Fibroblast of skin of right biceps (primary cell): ENCODE results near the gene PTPRN2.
"Not testable (repeated sequence)": the region's sequence is repeated elsewhere in the genome, so short reads cannot be mapped to it uniquely, and the experiment has no call there.

Experiments used
- DNase-seq: peaks from one replicate; pipeline ENCODE4 v3.0.0-alpha.2; 2013

Gene PTPRN2

DNA sequence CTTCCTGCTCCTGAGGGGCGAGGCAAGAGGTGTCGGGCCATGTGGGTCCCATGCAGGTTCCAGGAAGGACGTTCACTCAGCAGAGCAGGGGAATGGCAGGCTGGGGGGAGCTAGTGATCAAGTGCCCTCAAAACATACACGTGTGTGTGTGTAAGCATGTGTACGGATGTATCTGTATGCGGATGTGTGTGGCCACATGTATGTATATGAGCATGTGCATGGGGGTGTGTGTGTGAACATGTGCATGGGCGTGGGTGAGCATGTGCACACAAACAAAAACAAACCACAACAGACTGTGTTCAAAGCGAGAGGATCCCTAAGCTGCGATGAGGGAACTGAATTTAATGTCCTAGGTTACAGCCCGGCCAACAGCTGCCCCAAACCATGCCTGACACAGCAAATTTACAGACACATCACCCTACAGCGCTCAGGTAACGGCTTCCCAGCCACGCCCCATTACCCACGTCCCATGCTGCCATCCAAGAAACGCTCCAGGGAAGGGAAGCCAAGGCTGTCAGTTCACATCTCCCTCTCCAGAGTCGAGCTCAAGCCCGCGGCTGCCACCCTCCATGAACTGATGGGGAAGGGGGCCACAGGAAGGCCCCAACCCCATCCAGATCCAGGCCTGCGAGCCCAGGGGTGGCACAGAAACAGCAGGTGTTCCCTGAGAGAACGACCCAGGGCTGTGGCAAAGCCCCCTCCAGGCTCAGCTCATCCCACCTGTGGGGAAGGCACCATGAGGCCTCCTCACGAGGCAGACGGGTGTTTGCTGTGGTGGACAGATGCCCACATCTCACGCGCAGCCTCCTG lies 56.6 kb downstream of the PTPRN2 start:
- no peak for DNase-seq

DNA sequence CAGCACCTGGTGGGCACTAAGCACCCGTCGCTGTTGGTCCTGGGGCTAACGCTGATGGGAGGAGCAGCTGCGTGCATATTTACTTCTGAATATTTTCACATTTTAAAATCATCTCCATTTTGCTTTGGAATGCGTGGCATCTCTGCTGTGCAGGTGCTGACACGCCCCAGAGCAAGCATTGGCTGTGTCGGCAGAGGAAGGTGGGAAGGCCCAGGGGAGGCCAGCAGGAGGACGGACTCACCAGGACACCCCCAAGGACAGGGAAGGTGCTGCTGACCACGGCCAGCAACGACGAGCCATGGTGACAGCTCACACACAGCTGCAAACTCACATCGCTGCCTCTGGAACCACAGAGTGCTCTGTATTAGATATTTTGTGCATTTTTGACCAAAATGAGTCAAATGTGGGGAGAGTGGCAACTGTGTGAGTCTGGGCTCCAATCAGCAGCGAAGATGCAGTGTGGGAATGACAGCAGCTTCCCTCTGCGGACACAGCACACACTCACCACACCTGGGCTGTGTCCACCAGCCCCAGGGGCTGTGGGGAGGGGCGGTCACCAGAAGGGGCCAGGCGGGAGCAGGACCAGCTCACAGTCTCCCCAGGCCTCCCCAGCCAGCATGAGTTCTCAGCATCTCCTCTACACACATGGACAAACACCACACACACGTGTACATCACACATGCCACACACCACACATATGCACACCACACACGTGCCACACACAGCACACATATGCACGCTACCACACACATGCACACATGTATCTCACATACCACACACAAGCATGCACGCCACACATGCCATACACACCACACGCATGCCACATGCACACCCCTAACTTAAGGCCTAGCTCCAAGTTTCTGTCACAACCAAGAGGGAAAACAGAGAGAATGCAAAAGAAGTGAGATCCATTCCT lies 58.2 kb downstream of the PTPRN2 start:
- DNase-seq, result no peak

DNA sequence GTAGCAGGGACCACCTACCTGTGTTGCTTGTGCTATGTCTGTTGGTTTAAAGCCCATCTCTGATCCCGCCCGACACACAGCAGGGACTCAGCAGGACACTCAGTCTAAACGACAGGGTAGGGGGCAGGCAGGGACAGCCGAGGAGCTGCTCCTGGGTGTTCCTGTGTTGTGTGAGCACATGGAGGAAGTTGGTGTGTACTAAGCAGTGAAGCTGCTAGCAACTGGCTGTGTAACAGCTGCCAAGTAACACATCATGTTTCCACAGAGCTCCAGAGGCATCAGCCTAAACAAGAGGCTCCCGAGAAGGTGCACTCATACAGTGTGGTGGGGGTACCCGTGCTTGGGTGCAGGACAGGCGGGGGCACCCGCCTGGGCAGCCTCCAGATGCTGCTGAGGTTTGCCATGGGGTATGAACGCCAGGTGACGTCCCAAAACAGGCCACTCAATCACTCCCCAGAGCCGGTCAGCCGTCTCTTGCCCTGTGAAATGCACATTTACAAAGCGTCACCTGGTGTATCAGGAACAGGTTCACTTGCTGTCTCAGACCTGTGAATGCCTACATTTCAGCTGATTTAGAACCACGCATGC lies 59.6 kb downstream of the PTPRN2 start:
- no peak for DNase-seq

DNA sequence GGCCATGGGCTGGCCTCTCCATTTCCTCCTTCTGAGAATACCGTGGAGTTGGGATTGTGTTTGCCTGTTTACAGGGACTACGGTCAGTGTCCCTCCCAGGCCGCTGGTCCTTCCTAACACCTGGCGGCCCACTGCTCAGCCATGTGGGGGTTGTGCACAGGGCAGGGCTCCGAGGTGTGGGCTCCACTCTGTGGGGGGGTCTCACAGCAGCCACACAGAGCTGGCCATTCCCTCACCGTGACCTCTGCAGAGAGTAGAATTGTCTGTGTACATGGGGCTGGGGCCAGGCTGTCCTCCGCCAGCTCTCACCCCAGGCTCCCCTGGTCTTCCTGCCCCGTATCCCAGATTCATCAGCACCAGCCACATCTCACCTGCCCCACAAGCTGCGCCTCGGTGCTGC lies 60.1 kb downstream of the PTPRN2 start:
- DNase-seq, result no peak

DNA sequence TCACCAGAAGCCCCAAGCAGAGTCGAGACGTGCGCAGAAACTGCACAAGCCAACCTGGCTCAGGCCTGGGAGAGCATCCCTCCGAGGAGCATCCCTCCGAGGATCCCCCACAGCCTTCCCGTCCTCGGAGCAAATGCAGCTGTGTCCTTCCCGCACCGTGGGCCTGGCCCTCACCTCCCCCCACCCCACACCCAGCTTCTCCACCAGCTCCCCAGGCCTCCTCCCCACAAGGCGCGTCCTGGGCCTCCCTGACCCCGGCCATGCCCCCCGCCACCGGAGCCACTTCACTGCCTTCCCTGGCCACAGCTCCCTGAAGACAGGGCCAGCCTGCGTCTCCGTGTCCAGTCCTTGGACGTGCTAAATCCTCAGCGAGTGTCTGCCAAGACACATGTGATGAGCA lies 60.6 kb downstream of the PTPRN2 start:
- DNase-seq, result no peak

DNA sequence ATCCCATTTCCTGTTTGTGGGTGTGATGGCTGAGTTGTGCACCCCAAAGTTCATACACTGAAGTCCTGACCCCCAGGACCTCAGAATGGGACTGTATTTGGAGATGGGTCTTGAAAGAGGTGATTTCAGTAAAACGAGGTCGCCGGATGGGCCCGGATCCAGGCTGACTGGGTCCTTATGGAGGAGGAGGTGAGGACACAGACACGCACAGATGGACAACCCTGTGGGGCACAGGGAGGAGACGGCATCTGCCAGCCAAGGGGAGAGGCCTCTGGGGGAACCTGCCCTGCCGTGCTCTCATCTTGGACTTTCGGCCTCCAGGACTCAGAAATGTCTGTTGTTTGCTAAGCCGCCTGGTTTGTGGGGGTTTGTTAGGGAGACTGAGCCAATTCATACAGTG lies 61.1 kb downstream of the PTPRN2 start:
- no peak for DNase-seq

DNA sequence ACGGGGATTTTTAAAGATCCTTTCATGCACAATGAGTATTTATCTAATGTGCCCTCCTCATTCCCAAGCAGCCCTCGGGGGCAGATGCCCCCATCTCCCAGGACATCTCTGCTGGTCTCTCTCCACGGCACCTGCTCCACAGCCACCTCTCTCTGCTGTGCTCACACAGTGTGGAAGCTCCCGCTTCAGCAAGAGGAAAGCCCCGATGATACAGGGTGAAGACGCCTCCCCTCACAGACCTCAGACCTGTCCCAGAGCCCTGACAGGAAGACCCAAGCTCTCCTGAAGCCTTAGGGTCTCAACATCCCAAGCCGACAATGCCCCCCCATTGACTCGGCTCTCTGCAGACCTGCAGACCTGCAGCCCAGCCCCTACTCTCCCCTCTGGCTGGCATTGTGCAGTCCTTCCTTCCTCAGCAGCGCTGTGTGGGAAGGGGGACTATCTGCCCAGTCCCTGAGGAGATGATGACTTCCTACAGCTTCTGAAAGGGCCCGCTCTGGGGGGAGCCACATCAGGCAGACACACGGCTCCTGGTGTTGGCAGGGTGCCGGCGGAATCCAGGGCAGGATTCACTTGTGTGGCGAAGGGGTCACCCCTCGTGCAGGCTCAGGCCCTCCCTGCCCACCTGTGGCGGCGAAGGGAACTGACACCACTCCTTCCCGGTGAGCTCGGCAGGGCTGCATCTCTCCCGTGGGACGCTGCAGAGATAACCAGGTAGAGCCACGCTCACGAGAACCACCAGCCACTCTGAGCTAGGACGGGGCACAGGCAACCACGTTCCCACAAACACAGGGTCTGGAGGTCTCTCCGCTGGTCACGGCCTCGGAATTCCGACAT lies 61.8 kb downstream of the PTPRN2 start:
- DNase-seq, result no peak

DNA sequence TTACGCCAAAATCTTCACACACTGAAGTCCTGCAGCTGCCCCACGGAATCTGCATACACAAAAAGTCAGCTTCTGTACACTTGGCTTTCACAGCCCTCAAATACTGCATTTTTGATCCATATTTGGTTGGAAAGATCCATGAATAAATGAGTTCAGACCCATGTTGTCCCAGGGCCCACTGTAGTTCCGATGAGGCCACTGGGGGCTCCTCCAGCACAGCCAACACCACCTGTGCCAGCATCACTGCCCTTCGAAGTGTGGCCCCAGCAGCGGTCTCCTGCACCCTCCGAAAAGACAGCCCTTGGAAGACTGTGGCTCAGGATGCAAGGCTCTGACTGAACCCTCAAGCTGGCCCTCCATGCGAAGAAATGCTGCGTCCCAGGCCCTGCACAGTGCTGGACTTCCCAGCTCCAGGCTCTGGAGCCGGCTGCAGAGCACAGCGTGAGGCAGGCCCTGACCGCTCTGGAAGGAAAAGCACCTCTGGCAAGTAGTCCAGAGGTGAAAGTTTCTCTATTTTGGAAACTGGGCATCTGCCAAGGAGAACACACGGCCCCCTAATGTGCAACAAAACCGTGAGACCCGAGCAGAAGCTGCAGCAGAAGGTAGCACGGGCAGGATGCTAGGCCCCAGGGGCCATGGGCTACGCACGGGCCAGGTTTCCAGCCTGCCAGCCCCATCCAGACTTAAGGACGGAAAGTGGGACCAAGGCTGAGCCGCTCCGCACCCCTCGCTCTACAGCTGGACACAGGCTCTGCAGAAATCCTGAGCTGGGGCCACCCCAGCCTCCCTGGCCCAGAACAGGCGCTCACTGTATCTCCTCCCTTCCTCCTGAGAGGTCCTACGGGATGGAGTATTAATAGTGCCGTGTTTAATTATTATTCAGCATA lies 62.6 kb downstream of the PTPRN2 start:
- no peak for DNase-seq

DNA sequence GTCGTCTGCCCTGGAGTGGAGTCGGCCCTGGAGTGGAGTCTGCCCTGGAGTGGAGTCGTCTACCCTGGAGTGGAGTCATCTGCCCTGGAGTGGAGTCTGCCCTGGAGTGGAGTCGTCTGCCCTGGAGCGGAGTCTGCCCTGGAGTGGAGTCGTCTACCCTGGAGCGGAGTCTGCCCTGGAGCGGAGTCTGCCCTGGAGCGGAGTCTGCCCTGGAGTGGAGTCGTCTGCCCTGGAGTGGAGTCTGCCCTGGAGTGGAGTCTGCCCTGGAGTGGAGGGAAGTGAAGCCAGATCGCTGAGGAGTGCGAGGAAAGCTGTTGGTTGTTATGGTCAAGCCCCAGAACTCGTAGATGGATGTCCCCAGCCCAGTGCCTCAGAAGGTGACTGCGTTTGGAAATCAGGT lies 63.3 kb downstream of the PTPRN2 start:
- not testable (repeated sequence) for DNase-seq

DNA sequence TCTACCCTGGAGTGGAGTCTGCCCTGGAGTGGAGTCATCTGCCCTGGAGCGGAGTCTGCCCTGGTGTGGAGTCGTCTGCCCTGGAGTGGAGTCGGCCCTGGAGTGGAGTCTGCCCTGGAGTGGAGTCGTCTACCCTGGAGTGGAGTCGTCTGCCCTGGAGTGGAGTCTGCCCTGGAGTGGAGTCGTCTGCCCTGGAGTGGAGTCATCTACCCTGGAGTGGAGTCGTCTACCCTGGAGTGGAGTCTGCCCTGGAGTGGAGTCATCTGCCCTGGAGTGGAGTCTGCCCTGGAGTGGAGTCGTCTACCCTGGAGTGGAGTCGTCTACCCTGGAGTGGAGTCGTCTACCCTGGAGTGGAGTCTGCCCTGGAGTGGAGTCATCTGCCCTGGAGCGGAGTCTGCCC lies 63.7 kb downstream of the PTPRN2 start:
- DNase-seq, result not testable (repeated sequence)

DNA sequence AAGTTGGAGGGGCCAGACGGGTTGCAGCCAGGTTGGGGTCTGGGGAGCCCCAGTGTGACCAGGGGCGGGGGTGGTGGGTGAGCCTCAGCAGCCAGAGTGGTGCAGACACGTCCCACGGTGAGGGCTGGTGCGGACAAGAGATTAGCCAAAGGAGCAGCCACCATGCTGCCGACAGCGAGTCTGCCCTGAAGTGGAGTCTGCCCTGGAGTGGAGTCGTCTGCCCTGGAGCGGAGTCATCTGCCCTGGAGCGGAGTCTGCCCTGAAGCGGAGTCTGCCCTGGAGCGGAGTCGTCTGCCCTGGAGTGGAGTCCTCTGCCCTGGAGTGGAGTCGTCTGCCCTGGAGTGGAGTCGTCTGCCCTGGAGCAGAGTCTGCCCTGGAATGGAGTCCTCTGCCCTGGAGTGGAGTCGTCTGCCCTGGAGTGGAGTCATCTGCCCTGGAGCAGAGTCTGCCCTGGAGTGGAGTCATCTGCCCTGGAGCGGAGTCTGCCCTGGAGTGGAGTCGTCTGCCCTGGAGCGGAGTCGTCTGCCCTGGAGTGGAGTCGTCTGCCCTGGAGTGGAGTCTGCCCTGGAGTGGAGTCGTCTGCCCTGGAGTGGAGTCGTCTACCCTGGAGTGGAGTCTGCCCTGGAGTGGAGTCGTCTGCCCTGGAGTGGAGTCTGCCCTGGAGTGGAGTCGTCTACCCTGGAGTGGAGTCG lies 64.3 kb downstream of the PTPRN2 start:
- DNase-seq, result not testable (repeated sequence)

DNA sequence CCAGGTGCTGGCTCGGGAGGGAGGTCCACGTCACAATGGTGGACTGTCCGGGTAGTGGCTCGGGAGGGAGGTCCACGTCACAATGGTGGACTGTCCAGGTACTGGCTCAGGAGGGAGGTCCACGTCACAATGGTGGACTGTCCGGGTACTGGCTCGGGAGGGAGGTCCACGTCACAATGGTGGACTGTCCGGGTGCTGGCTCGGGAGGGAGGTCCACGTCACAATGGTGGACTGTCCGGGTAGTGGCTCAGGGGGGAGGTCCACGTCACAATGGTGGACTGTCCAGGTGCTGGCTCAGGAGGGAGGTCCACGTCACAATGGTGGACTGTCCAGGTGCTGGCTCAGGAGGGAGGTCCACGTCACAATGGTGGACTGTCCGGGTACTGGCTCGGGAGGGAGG lies 65.8 kb downstream of the PTPRN2 start:
- not testable (repeated sequence) for DNase-seq

DNA sequence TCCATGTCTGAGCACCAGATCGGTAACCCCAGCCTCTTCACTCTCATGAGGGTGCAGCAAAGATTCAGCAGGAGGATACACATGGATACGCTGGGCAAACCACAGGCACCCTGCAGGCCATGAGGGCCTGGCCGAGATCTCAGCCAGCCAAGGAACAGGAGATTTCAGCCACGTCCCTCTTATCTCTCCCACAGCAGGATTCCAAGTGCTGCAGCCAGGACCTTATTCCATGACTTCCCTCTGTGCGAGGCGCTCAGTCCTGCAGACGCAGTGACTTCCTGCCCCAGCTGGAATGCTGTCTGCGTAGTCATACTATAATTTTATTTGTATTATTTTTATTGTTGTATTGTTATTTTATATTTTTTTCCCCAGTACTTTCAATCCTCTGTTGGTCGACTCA lies 66.8 kb downstream of the PTPRN2 start:
- DNase-seq, result no peak

DNA sequence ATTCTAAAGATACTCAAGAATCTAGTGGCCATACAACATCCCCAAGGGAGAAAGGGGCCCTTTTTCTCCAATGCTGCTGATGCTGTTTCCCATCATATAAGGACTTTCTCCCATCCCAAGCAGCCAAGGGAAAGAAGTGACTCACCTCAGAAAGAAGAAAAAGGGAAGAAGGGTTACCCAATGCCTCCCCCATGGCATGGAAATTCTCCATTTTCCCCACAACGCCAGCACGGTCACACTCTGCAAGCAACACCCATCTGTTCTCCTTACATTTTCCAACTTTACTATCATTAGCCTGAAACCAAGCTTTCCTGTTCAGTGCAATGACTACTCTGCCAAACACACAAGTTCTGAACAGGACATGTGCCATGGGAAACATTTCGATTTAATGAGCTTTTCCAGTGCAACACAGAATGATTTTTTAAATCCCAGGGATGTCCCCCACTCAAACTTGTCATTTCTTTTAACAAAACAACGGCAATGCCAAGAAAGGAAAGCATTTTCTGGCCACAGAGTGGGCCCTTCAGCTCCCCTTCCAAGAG lies 67.9 kb downstream of the PTPRN2 start:
- DNase-seq, result no peak

DNA sequence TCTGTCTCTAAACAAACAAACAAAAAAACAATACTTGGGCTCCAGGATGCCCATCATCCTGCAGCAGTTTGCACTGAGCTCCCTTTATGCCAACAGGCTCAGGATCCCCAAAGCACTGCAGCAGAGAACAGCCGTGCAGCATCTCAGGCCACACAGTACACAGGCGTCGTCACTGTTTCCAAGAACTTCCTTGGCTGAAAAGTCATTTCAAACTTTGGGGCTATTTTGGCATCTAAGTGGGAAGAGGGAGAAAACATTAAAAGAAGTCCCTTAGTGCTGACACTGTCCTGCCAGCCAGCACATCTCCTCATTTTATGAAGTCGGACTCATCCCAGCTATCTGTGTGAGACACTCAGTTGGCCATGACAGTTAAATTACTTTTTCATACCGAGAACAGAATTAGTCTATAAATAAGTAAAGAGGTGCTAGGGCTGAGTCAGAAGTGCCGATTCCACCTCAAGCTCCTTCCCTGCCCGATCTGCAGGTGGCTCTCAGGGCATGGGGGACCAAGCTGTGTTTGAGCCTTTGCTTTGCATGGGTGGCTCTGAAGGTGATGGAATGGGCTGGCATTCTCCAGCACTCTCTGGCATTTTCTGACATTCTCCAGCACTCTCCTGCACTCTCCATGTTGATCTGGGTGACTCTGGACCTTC lies 68.5 kb downstream of the PTPRN2 start:
- no peak for DNase-seq

DNA sequence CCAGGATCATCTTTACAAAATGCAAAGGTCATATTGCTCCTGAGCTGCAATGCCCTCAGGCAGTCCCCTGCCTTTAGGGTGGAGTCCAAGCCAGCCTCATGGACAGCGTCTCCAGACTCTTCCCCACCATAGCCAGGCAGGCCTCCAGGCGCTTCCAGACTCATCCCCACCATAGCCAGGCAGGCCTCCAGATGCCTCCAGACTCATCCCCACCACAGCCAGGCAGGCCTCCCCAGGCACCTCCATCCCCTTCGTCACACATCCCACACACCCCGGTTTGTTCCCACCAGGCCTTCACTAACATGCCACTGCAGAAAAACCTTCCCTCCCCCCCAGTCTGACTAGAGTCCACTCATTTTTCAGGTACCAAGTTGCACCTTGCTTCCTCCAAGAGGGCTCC lies 70.1 kb downstream of the PTPRN2 start:
- DNase-seq, result no peak

DNA sequence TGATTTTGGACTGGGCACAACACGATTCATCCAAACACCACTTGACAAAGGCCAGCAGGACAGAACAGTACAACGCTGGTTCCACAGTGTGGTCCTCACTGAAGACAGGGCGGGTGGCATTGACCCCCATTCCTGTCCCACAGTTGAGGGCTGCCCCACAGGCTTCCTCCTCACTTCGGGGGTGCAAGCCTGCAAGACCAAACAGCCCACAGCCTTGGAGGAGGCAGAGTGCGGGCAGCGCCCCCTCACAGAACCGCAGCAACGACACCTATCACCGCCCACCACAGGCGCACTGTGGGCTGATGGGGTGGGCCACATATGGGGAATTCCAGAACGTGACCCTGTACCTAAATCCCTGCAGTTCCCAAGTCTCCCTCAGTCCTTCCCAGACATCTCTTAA lies 70.6 kb downstream of the PTPRN2 start:
- DNase-seq, result no peak

DNA sequence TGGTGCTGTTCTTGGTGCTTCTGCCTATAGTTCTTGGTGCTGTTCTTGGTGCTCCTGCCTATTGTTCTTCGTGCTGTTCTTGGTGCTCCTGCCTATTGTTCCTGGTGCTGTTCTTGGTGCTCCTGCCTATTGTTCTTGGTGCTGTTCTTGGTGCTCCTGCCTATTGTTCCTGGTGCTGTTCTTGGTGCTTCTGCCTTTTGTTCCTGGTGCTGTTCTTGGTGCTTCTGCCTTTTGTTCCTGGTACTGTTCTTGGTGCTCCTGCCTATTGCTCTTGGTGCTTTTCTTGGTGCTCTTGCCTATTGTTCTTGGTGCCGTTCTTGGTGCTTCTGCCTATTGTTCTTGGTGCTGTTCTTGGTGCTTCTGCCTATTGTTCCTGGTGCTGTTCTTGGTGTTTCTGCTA lies 71.1 kb downstream of the PTPRN2 start:
- no peak for DNase-seq

DNA sequence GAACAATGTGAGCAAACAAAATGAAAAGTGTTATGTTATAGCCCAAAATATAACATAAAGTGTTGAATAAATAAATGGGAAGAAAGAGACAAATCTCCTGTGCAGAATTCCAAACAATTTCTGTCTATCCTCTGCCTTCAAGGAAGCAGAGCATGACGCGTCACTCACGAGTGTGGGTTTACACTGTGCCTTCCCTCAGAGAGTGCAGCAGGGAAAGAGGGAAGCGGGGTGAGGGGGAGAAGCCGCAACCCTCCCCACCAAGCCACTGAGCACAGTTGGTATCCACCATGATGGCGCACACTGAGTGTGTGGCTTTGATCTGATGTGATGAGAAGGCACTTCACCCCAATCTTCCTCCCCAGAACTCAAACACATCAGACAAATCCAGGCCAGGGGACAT lies 74.8 kb downstream of the PTPRN2 start:
- DNase-seq, result no peak

DNA sequence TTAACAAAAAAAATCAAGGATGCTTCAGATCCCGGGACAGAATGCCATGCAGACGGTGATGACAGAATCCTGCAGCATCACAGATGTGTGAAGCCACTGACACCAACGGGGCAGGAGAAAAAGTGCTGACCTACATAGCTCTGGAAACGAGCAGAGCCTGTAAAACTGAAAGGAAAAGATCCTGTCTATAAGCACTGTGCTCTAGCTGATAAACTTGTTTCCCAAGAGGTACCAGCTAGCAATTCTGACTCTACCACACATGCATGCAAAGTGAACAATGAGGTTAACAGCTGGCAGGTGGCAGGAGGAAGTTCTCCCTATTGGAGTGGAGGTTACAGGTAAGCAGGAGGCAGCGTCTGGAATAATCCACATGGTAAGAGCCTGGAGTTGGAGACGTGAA lies 75.6 kb downstream of the PTPRN2 start:
- no peak for DNase-seq
